K562 (cell line): ENCODE data around the gene NOP14. TPM values are rescaled to one million over a fixed set of nuclear protein-coding genes. Genes with fewer than 3 reads are reported as not detected.

Experiments used
- ATAC-seq: fragments of 200-7000 bp; cut with Tn5 transposase; 3 replicates; pipeline ENCODE4 v1.9.1; 2020; ENCODE audit warnings: moderate library complexity
- BruUV-seq: library from RNA; stranded (reverse); fragments of 400-500 nt; replicated peaks from 2 replicates; lab custom pipeline; 2021; lab: Mats Ljungman, UMichigan
- CTCF ChIA-PET: fragments of 300-600 bp; formaldehyde crosslinking; extraction: SDS; loops from one replicate; lab custom pipeline; 2021; ENCODE audit warnings: low intra/inter-chr PET ratio; lab: Yijun Ruan, JAX
- POLR2A ChIA-PET: fragments of 300-600, 350-650 bp; sonication (Branson Sonifier 250); formaldehyde crosslinking; extraction: SDS; loops from one replicate; lab custom pipeline; 2021; ENCODE audit warnings: antibody characterized with exemption, inconsistent platforms; lab: Yijun Ruan, JAX
- DNase-seq, 4 experiments: peaks; one replicate each; pipeline versions ENCODE4 v3.0.0 to v3.0.0-alpha.2; 2011 to 2018; ENCODE audit warnings: low spot score in 3 of 4, mixed read lengths in 3 of 4; ENCODE audit errors: extremely low read depth in 1 of 4
- FAIRE-seq: peaks from 2 replicates; lab custom pipeline; 2011; peaks lifted over from hg19 to GRCh38; lab: Jason Lieb, UNC
- H2AFZ ChIP-seq: 2 replicates; pipeline ENCODE4 v1.6.0; 2011; ENCODE audit warnings: low read depth, low read length, control low read depth, inconsistent platforms
- H3K27ac ChIP-seq: fragments of 200-600 bp; 3 replicates; pipeline ENCODE4 v1.8.0; 2011; ENCODE audit warnings: low read depth, mild to moderate bottlenecking, control low read depth, inconsistent platforms, low read length, moderate library complexity, mixed read lengths; ENCODE audit errors: extremely low read depth
- H3K27me3 ChIP-seq, 2 experiments: fragments of 300-600 bp in 1 of 2; 2 replicates in 1 of 2; 3 replicates in 1 of 2; pipeline versions ENCODE4 v1.6.0 to v1.8.0; 2011; ENCODE audit warnings: inconsistent platforms in 2 of 2, low read length in 2 of 2, mild to moderate bottlenecking in 1 of 2, mixed read lengths in 1 of 2, moderate library complexity in 1 of 2; ENCODE audit not compliant: control insufficient read depth in 2 of 2, insufficient read depth in 2 of 2
- H3K36me3 ChIP-seq: fragments of 300-600 bp; 3 replicates; pipeline ENCODE4 v1.8.0; 2011; ENCODE audit warnings: mild to moderate bottlenecking, low read length, inconsistent platforms; ENCODE audit not compliant: control insufficient read depth, insufficient read depth
- H3K4me1 ChIP-seq, 2 experiments: fragments of 200-600 bp in 1 of 2; replicated peaks in 1 of 2; 2 replicates in 1 of 2; 3 replicates in 1 of 2; pipeline versions ENCODE4 v1.5.1 to v1.8.0; 2011; ENCODE audit warnings: inconsistent platforms in 2 of 2, low read length in 2 of 2, mild to moderate bottlenecking in 1 of 2, mixed read lengths in 1 of 2, moderate library complexity in 1 of 2; ENCODE audit not compliant: control insufficient read depth in 2 of 2, insufficient read depth in 2 of 2
- H3K4me2 ChIP-seq: 2 replicates; pipeline ENCODE4 v1.6.1; 2011; ENCODE audit warnings: low read length, control low read depth, inconsistent platforms, mixed read lengths; ENCODE audit not compliant: insufficient read depth
- H3K4me3 ChIP-seq: fragments of 200-600 bp; sonication (generic), shearing (Covaris generic); 2 replicates; pipeline ENCODE4 v1.5.1; 2016; ENCODE audit warnings: control low read depth, inconsistent platforms
- H3K79me2 ChIP-seq: fragments of 200-600 bp; 3 replicates; pipeline ENCODE4 v1.8.0; 2011; ENCODE audit warnings: low read length, inconsistent platforms; ENCODE audit not compliant: control insufficient read depth, insufficient read depth
- H3K9ac ChIP-seq, 2 experiments: 2 replicates each; pipeline versions ENCODE4 v1.6.0 to v1.6.1; 2011; ENCODE audit warnings: low read depth in 2 of 2, low read length in 2 of 2, control low read depth in 1 of 2, inconsistent platforms in 1 of 2, mild to moderate bottlenecking in 1 of 2, mixed read lengths in 1 of 2; ENCODE audit not compliant: insufficient read depth in 1 of 2
- H3K9me1 ChIP-seq: one replicate; pipeline ENCODE4 v1.6.0; 2011; ENCODE audit warnings: inconsistent platforms, mild to moderate bottlenecking, low read length, moderate library complexity; ENCODE audit not compliant: control insufficient read depth, insufficient read depth
- H3K9me3 ChIP-seq: replicated peaks from 2 replicates; pipeline ENCODE4 v1.5.1; 2011; ENCODE audit warnings: low read depth, low read length, inconsistent platforms; ENCODE audit not compliant: control insufficient read depth, insufficient read depth
- H4K20me1 ChIP-seq: replicated peaks from 2 replicates; pipeline ENCODE4 v1.6.1; 2011; ENCODE audit warnings: low read length, inconsistent platforms, mixed read lengths; ENCODE audit not compliant: control insufficient read depth, insufficient read depth
- POLR2AphosphoS5 ChIP-seq: IDR thresholded peaks from 2 replicates; pipeline ENCODE4 v1.6.1; 2011; ENCODE audit warnings: mild to moderate bottlenecking, low read depth, low read length, moderate library complexity; ENCODE audit not compliant: control insufficient read depth, insufficient read depth
- ZFP1 ChIP-seq: fragments of 450-650 bp; formaldehyde crosslinking; IDR thresholded peaks from 2 replicates; pipeline ENCODE4 v1.4.0; 2020; ENCODE audit warnings: mild to moderate bottlenecking, mixed read lengths
- WGBS: fragments of 100-300 bp; shearing (Covaris generic); methylation state at CpG from one replicate; pipeline ENCODE4 v1.1.6; 2016; ENCODE audit warnings: low coverage, mixed read lengths; ENCODE audit not compliant: insufficient coverage; ENCODE audit errors: missing lambda C conversion rate; 5-methylcytosine and 5-hydroxymethylcytosine counted together
- in situ Hi-C: fragments of 300-500 bp; cut with MboI; formaldehyde crosslinking; loops from 4 replicates; pipeline ENCODE4 v1.15.0; 2018; ENCODE audit warnings: inconsistent platforms, mixed read lengths
- intact Hi-C: fragments of 100-400 bp; cut with micrococcal nuclease; formaldehyde crosslinking; loops from 2 replicates; pipeline ENCODE4 v1.14.2; 2022
- polyA plus RNA-seq, 8 experiments: library from polyadenylated mRNA; depleted of rRNA in 4 of 8; stranded (reverse) in 5 of 8; unstranded in 3 of 8; fragments of >200 nt; fragmentation: Nextera tagmentation in 2 of 8; fragmentation: Illumina TruSeq in 1 of 8; extraction: Ambion mirVana in 2 of 8; extraction: Trizol in 1 of 8; gene quantifications; 2 replicates each; pipeline versions ENCODE4 v1.2.1 to v1.2.3, GENCODE V29; 2011 to 2014; ENCODE audit warnings: inconsistent platforms in 1 of 8, missing spikeins in 1 of 8
- total RNA-seq, 7 experiments: library from RNA; depleted of rRNA in 6 of 7; stranded (reverse); fragments of >200 nt in 6 of 7; fragmentation: Illumina TruSeq in 2 of 7; extraction: Trizol in 2 of 7; gene quantifications; 2 replicates each; pipeline versions ENCODE4 v1.2.1 to v1.2.3, GENCODE V29; 2011 to 2021; ENCODE audit warnings: low replicate concordance in 1 of 7

NOP14 gene
- total and polyA plus RNA-seq, 9 of the 15 experiments (the other 6 are each of a cell fraction or from before 2014, with no cell fraction given): 12.7 to 76.0 (median 50.9) TPM

- Histone ChIP-seq H3K4me3 (no peak overlapping the region), H3K79me2 (no peaks in the 10 kb centered on the region), H3K9me1 (no peaks in the 10 kb centered on the region), H3K36me3 (peaks cover 96% of the 10 kb centered on the region), H3K4me2 (no peak overlapping the region), H3K4me1 (peaks cover 0 to 12% of the 10 kb centered on the region in 2 experiments; a peak in 1 of 5 replicates), H4K20me1 (no peaks in the 10 kb centered on the region; the same call in 1 of the 2 replicates), H3K27ac (no peak overlapping the region), H3K9me3 (no peaks in the 10 kb centered on the region), H2AFZ (no peak overlapping the region), H3K9ac (no peak overlapping the region), H3K27me3 (no peaks in the 10 kb centered on the region)
- DNase-seq: no peak
- POLR2A ChIA-PET: interaction anchor here (1.0 to 1.9 kb wide), 2 partner anchors 9 to 18 kb away, joined by 3 to 5 read pairs; no protein-coding TSS in a partner anchor
- FAIRE-seq: no peak
- no peak for ATAC-seq
- 96% methylated on average over 20 of the region's 20 CpGs for WGBS
- CTCF ChIA-PET: no interaction called here
- no TSS peak for BruUV-seq
- intact Hi-C loops (no loop called here), in situ Hi-C loops (no loop called here)
- peak; percentile 12; the same call in 1 of the 2 replicates for TF ChIP-seq POLR2AphosphoS5
- TF ChIP-seq ZFP1 (CRISPR knock-in tag): no peak
These were observed 19.7 kb downstream of the NOP14 start for GRCh38 chr4:2943364-2944090.
